GM21528 (cell line): ENCODE results near the gene MINPP1.
"Not testable (repeated sequence)": the region's sequence is repeated elsewhere in the genome, so short reads cannot be mapped to it uniquely, and the experiment has no call there.

Source experiments
- ATAC-seq: cut with Tn5 transposase; IDR thresholded peaks from one replicate; pipeline ENCODE4 v1.9.1; 2021; ENCODE audit warnings: mild to moderate bottlenecking, moderate library complexity; ENCODE audit not compliant: unreplicated experiment, low FRiP score

MINPP1 gene

GRCh38 chr10:87562750-87563149, 58.1 kb downstream of the MINPP1 start:
- no peak for ATAC-seq

DNA sequence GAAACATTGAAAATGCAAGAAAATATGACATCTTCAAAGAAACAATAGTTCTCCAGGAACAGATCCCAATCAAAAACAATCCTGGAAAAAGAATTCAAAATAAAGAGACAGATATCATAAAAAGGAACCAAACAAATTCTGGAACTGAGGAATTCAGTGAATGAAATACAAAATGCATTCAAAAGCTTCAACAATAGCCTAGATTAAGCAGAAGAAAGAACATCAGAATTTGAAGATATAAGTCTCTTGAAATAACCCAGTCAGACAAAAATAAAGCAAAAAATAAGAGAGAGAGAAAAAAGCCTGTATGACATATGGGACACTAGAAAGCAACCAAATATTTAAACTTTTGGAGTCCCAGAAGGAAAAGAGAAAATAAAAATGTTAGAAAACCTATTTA, 60.3 kb downstream of the MINPP1 start:
- no peak for ATAC-seq

DNA sequence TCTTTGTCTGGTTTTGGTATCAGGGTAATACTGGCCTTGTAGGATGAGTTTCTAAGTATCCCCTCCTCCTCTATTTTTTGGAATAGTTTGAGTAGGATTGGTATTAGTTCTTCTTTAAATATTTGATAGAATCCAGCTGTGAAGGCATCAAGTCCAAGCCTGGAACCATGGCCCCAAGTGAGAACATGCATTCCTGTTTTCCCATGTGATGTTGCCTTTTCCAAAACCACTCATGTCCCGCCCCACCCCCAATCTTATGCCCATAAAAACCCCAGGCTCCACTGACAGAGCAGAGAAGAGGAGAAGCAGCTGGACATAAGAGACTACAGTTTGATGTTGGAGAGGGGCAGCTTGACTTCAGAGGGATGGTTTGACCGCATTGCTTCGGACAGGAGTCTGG, 71.2 kb downstream of the MINPP1 start:
- ATAC-seq, result no peak

- ATAC-seq, result no peak
These were observed 73.6 kb downstream of the MINPP1 start for GRCh38 chr10:87578160-87578841.

- no peak for ATAC-seq
These were observed 74.2 kb downstream of the MINPP1 start for GRCh38 chr10:87578842-87579401.

DNA sequence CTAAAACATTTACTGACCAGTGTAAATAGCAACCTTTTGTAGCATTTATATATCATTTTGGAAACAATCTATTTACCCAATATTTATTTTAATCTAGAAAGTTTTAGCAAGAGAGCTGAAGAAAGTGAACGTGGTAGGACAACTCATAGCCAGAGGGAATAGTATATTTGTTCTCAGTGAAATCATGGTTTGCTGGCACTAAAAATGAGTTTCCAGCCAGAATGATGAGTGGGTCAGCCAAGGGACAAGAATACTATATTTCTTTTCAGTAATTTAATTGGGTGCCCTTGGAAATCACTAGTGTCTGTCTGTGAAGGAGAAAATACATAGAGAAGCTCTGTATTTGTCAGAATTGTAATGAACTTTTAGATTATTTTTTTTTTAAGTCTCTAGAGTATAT, 74.9 kb downstream of the MINPP1 start:
- ATAC-seq, result no peak

- no peak for ATAC-seq
These were observed 75.3 kb downstream of the MINPP1 start for GRCh38 chr10:87580016-87580415.

- no peak for ATAC-seq
These were observed 81.1 kb downstream of the MINPP1 start for GRCh38 chr10:87585565-87586514.

DNA sequence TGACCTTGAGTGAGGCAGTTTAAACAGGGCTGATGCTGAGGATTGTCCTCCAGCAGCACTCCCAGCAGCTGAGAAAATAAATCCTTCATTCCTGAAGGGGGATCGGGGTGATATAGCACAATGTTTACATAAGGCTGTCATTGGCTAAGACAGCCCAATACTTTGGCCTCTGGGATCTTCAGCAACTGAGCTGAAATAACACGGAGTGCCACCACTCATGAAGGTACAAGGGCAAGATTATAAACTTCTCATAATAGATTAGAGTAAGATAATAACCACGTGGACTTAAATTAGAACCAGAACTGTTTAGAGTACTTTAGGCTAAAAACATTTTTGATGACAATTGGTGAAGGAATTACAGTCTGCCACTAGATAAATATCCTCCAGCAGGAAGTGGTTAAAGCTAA, 85.0 kb downstream of the MINPP1 start:
- no peak for ATAC-seq

GRCh38 chr10:87590705-87591588, 86.3 kb downstream of the MINPP1 start:
- ATAC-seq, result no peak

GRCh38 chr10:87591589-87591886, 86.8 kb downstream of the MINPP1 start:
- ATAC-seq, result no peak

DNA sequence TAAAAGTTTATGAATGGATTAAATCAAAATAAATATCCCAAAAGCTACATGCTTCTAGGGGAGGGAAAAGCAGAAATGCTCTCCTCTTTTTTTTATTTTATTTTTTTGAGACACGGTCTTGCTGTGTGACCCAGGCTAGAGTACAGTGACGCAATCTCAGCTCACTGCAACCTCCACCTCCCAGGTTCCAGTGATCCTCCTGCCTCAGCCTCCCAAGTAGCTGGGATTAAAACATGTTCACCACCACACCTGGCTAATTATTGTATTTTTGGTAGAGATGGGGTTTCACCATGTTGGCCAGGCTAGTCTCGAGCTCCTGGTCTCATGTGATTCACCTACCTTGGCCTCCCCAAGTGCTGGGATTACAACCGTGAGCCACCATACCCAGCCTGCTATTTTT, 88.2 kb downstream of the MINPP1 start:
- ATAC-seq, result not testable (repeated sequence)

DNA sequence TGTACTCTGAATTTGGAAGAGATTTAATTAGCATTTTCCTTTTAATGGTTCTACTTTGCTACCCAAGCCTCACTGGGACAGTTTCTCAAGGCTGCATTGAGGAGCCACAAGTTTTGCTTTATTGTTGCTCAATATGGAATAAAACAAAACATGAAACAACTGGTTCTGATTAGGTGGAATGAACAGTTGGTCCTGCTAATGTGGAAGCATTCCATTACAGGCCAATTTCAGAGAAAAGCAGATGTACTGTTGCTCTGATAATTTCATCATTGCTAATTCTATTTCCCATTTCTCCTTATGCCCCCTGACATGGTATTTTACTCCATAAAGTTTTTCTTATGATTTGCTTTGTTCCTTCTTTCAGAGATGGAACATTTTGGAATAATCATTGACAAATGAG, 89.0 kb downstream of the MINPP1 start:
- no peak for ATAC-seq

DNA sequence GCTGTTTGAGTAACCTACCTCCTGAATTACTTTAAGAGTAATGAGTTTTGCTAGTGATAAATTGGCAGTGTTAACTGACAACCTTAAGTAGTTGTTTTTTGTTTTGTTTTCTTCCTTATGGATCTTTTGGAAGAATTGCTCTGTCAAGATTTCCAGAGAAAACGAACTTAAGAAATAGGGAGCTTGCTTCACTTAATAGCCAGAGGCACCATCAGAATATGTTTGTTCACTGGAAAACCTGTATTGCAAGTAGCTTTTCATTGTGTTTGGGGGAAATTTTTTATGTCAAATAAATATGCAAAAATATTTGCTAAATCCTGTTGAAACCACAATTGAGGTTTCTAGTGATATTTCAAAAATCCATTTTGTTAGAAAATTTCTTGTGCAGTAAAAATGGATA, 89.5 kb downstream of the MINPP1 start:
- ATAC-seq, result no peak

DNA sequence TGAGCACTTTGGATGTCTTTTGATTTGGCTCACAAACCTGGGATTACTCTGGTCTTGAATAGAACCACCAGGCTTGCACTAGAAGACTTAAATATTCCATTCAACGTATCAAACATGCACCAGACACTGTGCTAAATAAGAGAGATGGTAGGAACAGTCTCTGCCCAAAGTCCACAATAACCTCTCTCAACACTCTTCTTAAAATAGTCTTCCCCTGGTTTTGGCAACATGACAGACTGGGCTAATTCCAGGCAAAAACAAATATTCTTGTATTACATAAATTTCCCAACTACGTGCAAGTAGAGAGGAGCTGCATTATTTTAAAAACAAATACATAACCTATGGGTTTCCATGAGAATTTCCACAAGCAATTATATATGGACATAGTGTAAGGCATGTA, 90.2 kb downstream of the MINPP1 start:
- ATAC-seq, result no peak

GRCh38 chr10:87596351-87596750, 91.7 kb downstream of the MINPP1 start:
- ATAC-seq, result no peak

DNA sequence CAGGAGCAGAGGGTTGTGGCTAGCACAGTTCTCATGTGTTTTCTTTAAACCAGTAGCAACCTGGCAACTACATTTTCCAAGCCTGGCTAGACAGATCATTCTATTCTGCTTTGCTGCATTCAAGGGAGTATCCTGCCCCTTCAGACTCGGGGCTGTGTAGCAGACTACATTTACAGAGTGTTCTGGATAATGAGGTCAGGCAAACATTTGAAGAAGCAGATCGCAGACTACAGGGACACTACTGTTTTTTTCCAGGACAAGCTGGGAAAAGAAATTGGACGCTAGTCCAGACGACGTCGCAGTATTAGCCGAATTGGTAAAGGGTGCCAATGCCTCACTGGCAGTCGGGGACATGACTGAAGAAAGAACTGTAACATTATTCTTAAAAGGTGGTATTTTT, 94.0 kb downstream of the MINPP1 start:
- no peak for ATAC-seq

- no peak for ATAC-seq
These were observed 95.9 kb downstream of the MINPP1 start for GRCh38 chr10:87600581-87600980.
